Amniotic stem cell (primary cell): Measurements from ENCODE around the gene NRG3.
"Not testable (repeated sequence)": the region's sequence is repeated elsewhere in the genome, so short reads cannot be mapped to it uniquely, and the experiment has no call there.

Experiments
- DNase-seq: peaks from one replicate; lab custom pipeline; 2025; lab: John Stamatoyannopoulos, UW

Gene NRG3

GRCh38 chr10:82574081-82574480, 699.1 kb downstream of the NRG3 start:
- no peak for DNase-seq

- DNase-seq = no peak
Observed at GRCh38 chr10:82575318-82575717, 700.3 kb downstream of the NRG3 start.

GRCh38 chr10:82576093-82576492, 701.1 kb downstream of the NRG3 start:
- DNase-seq = no peak

- DNase-seq = no peak
Observed at GRCh38 chr10:82581940-82582339, 706.9 kb downstream of the NRG3 start.

GRCh38 chr10:82591421-82591820, 716.4 kb downstream of the NRG3 start:
- DNase-seq = no peak

GRCh38 chr10:82597840-82598239, 722.8 kb downstream of the NRG3 start:
- DNase-seq = no peak

- DNase-seq = no peak
Observed at GRCh38 chr10:82609845-82610244, 734.9 kb downstream of the NRG3 start.

GRCh38 chr10:82618007-82618406, 743.0 kb downstream of the NRG3 start:
- DNase-seq = no peak

GRCh38 chr10:82621680-82622079, 746.7 kb downstream of the NRG3 start:
- DNase-seq = no peak

GRCh38 chr10:82622479-82622878, 747.5 kb downstream of the NRG3 start:
- no peak for DNase-seq

GRCh38 chr10:82625512-82626189, 750.7 kb downstream of the NRG3 start:
- no peak for DNase-seq

GRCh38 chr10:82628373-82628772, 753.4 kb downstream of the NRG3 start:
- no peak for DNase-seq

- DNase-seq = no peak
Observed at GRCh38 chr10:82643076-82643475, 768.1 kb downstream of the NRG3 start.

GRCh38 chr10:82643601-82644000, 768.6 kb downstream of the NRG3 start:
- no peak for DNase-seq

- no peak for DNase-seq
Observed at GRCh38 chr10:82645221-82645620, 770.2 kb downstream of the NRG3 start.

- no peak for DNase-seq
Observed at GRCh38 chr10:82653244-82654155, 778.5 kb downstream of the NRG3 start.

GRCh38 chr10:82660205-82660604, 785.2 kb downstream of the NRG3 start:
- DNase-seq = no peak

- no peak for DNase-seq
Observed at GRCh38 chr10:82660986-82661385, 786.0 kb downstream of the NRG3 start.

GRCh38 chr10:82661701-82662100, 786.7 kb downstream of the NRG3 start:
- DNase-seq = no peak

GRCh38 chr10:82668221-82668895, 793.4 kb downstream of the NRG3 start:
- no peak for DNase-seq

- DNase-seq = no peak
Observed at GRCh38 chr10:82674036-82674435, 799.0 kb downstream of the NRG3 start.

- not testable (repeated sequence) for DNase-seq
Observed at GRCh38 chr10:82677932-82678331, 802.9 kb downstream of the NRG3 start.

- DNase-seq = not testable (repeated sequence)
Observed at GRCh38 chr10:82678451-82678850, 803.5 kb downstream of the NRG3 start.
